ENCODE measurements around the gene WIF1.

The WIF1 gene

GRCh38 chr12:65074932-65075331 lies 46.2 kb downstream of the WIF1 start:
- ChIA-PET POLR2A (no interaction called here), CTCF (interaction anchor here (1.2 kb wide), 1 partner anchor 9 kb away, joined by 4 read pairs; no protein-coding TSS in a partner anchor)
- Histone ChIP-seq H3K4me3 (ENCODE audit: low read depth, low read length) (no peak overlapping the region), H3K36me3 (ENCODE audit: control insufficient read depth in 2 of 2, insufficient read depth in 1 of 2, low read length in 2 of 2) (no peaks in the 10 kb centered on the region), H3K27ac (ENCODE audit: extremely low read depth, low read depth, low read length) (no peak overlapping the region), H3K4me1 (ENCODE audit: control insufficient read depth, insufficient read depth, low read length) (no peaks in the 10 kb centered on the region), H3K9me3 (ENCODE audit: control insufficient read depth, insufficient read depth, low read depth, low read length) (no peaks in the 10 kb centered on the region)
- peak; percentile 59; the same call in 1 of the 2 replicates for TF ChIP-seq EGR2 (tag by site-specific recombination; IDR thresholded peaks at IDR 0.05; ENCODE audit: low read depth)
- TF ChIP-seq ZNF785 (tag by site-specific recombination; IDR thresholded peaks at IDR 0.05), result no peak
- no peak for TF ChIP-seq ZNF362 (tag by site-specific recombination; IDR thresholded peaks at IDR 0.05)
- peak; percentile 44; the same call in 1 of the 2 replicates for TF ChIP-seq ZFHX2 (tag by site-specific recombination; conservative IDR thresholded peaks at IDR 0.05)
- TF ChIP-seq ATF2 (tag by site-specific recombination; IDR thresholded peaks at IDR 0.05; ENCODE audit: low read depth), result no peak
- TF ChIP-seq ZNF2 (tag by site-specific recombination; IDR thresholded peaks at IDR 0.05), result peak; percentile 71; the same call in 1 of the 2 replicates
- TF ChIP-seq YY1 (tag by site-specific recombination; IDR thresholded peaks at IDR 0.05), result no peak
- no peak for TF ChIP-seq REPIN1 (tag by site-specific recombination; IDR thresholded peaks at IDR 0.05; ENCODE audit: low read depth)
- TF ChIP-seq ZBTB17 (tag by site-specific recombination; IDR thresholded peaks at IDR 0.05), result 0 out of 2 replicates have a peak, but pooled peaks have one; percentile 22
- TF ChIP-seq ZNF184 (tag by site-specific recombination; IDR thresholded peaks at IDR 0.05), result no peak
- no peak for TF ChIP-seq ZNF341 (tag by site-specific recombination; IDR thresholded peaks at IDR 0.05; ENCODE audit: low read depth)

GRCh38 chr12:65069336-65069735 lies 51.8 kb downstream of the WIF1 start:
- Histone ChIP-seq H3K9me3 (ENCODE audit: control insufficient read depth, insufficient read depth, low read depth, low read length) (no peaks in the 10 kb centered on the region), H3K4me3 (ENCODE audit: low read depth, low read length) (no peak overlapping the region), H3K4me1 (ENCODE audit: control insufficient read depth, insufficient read depth, low read length) (no peaks in the 10 kb centered on the region), H3K27ac (ENCODE audit: extremely low read depth, low read depth, low read length) (no peak overlapping the region), H3K36me3 (ENCODE audit: control insufficient read depth in 2 of 2, insufficient read depth in 1 of 2, low read length in 2 of 2) (no peaks in the 10 kb centered on the region)
- ChIA-PET CTCF (no interaction called here), POLR2A (no interaction called here)
- TF ChIP-seq ZNF645 (tag by site-specific recombination; IDR thresholded peaks at IDR 0.05) (no peak), ZNF211 (tag by site-specific recombination; IDR thresholded peaks at IDR 0.05; ENCODE audit: low read depth) (no peak), ZNF292 (tag by site-specific recombination; IDR thresholded peaks at IDR 0.05; ENCODE audit: borderline replicate concordance, low read depth) (no peak), ZNF184 (tag by site-specific recombination; IDR thresholded peaks at IDR 0.05) (no peak)

- H3K9me3 ChIP-seq (ENCODE audit: control insufficient read depth, insufficient read depth, low read depth, low read length), result no peaks in the 10 kb centered on the region
- H3K4me3 ChIP-seq (ENCODE audit: low read depth, low read length), result no peak overlapping the region
- H3K4me1 ChIP-seq (ENCODE audit: control insufficient read depth, insufficient read depth, low read length), result no peaks in the 10 kb centered on the region
- ChIA-PET CTCF (no interaction called here), POLR2A (no interaction called here)
- H3K36me3 ChIP-seq (ENCODE audit: control insufficient read depth in 2 of 2, insufficient read depth in 1 of 2, low read length in 2 of 2), result no peaks in the 10 kb centered on the region
- H3K27ac ChIP-seq (ENCODE audit: extremely low read depth, low read depth, low read length), result no peak overlapping the region
- TF ChIP-seq ZNF280D (tag by site-specific recombination; IDR thresholded peaks at IDR 0.05), result no peak
- no peak for TF ChIP-seq ZNF221 (tag by site-specific recombination; IDR thresholded peaks at IDR 0.05; ENCODE audit: borderline replicate concordance)
- no peak for TF ChIP-seq ZNF785 (tag by site-specific recombination; IDR thresholded peaks at IDR 0.05)
- TF ChIP-seq ZFP3 (tag by site-specific recombination; IDR thresholded peaks at IDR 0.05; ENCODE audit: low read depth), result no peak
- TF ChIP-seq ZNF26 (tag by site-specific recombination; IDR thresholded peaks at IDR 0.05), result no peak
- no peak for TF ChIP-seq ZNF514 (tag by site-specific recombination; IDR thresholded peaks at IDR 0.05)
- TF ChIP-seq ZNF362 (tag by site-specific recombination; IDR thresholded peaks at IDR 0.05), result no peak
- no peak for TF ChIP-seq ZXDB (tag by site-specific recombination; IDR thresholded peaks at IDR 0.05)
- TF ChIP-seq ZNF670 (tag by site-specific recombination; IDR thresholded peaks at IDR 0.05; ENCODE audit: low read depth), result no peak
- no peak for TF ChIP-seq ZSCAN30 (tag by site-specific recombination; IDR thresholded peaks at IDR 0.05)
These were observed 53.7 kb downstream of the WIF1 start for GRCh38 chr12:65067383-65067782.

Data from HEK293 (cell line).